Measurements from ENCODE around the gene MEIOSIN.
"Not testable (repeated sequence)": the region's sequence is repeated elsewhere in the genome, so short reads cannot be mapped to it uniquely, and the experiment has no call there.

The MEIOSIN gene

DNA sequence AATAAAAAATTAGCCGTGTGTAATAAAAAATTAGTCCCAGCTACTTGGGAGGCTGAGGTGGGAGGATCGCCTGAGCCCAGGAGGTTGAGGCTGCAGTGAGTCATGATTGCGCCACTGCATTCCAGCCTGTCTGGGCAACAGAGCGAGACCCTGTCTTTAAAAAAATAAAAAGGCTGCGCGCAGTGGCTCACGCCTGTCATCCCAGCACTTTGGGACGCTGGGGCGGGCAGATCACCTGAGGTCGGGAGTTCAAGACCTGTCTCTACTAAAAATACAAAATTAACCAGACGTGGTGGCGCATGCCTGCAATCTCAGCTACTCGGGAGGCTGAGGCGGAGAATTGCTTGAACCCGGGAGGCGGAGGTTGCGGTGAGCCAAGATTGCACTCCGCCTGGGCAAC, 4.6 kb upstream of the MEIOSIN start:
- not testable (repeated sequence) for FAIRE-seq

DNA sequence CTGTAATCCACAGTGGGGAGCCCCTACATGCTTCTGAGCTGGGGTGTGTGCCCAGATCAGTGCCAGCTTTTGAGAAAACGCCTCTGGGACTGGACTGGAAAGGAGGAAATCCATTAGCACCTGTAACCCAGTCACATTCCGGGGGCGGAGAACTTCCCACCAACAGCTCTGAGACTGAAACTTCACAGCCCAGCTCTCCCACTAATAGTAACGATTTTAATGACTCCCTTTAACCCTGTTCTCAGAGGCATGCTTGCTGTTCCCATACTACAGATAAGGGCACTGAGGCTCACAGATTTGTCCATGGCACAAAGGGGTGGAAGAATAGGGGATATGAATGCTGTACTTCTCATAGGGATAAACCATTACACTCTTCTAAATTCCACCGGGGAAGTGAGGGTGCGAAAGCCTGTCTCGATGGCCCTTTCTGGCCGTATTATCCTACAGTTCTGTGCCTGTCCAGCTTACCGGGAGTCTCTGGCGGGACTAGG, 3.4 kb upstream of the MEIOSIN start:
- FAIRE-seq, result no peak

DNA sequence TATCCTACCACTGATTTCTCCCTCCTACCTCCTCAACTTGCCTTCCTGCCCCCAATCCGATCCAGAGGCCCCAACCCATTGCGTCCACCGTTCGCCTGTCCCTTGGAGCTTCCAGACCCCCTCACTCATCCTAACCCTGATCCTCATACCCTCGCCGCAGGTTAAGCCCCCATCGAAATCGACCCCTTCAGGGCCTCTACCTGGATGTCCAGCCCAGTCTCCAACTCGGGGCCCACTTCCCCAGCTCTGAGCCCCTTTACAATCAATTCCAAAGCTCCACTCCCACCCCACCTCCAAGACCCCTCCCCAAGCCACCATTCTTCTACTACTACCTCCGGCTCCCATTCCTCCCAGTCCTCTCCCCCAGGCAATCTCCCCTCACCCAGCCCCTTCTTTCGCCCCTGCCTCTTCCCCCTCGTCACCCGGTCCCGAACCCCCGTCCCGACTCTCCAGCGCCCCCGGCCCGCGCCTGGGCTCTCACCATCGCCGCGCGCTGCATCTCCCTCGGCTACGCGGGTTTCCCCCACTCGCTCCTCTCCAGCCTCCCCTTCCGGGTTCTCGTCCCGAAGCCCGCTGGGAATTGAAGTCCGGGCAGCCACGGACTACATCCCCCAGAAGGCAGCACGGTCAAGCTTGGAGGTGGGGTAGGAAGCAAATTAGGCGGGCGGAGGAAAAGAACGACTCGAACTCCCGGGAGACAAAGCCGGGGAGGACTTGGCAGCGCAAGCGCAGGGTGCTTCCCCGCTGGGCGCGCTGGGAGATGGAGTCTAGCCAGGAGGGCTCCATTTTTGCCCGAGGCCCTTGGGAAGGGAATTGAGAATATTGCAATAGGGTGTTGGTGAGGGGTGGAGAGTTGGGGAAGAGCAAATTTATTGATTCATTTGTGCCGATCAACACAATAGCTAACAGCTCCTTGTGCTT, 2.6 kb upstream of the MEIOSIN start, which contains the start of gene FBXO46:
Gene FBXO46 (minus strand): TSS at position 529 of the 921 bp plus-strand sequence. CDS start 17,401 bp downstream, outside the sequence.
- peak; percentile 47 for FAIRE-seq

GRCh38 chr19:45739498-45740439, 6.5 kb downstream of the MEIOSIN start:
- no peak for FAIRE-seq

DNA sequence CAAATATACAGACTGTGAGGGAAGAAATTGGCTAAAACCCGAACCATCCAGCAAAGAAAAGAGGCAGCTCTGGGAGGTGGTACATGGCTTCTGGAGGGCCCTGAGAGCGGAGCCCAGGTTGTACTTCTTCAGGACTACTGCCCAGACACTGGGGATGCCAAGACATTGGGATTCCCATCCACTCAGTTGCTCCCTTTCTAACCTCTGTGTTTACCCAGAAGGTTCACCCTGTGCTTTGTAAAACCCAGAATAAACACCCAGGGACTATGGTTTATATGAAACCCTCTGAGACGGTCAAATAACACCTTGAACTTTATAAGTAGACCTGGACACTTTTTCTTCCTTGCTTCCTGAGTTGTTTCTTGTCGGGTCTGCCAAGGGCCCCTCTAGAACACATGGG, 9.7 kb downstream of the MEIOSIN start:
- no peak for FAIRE-seq

DNA sequence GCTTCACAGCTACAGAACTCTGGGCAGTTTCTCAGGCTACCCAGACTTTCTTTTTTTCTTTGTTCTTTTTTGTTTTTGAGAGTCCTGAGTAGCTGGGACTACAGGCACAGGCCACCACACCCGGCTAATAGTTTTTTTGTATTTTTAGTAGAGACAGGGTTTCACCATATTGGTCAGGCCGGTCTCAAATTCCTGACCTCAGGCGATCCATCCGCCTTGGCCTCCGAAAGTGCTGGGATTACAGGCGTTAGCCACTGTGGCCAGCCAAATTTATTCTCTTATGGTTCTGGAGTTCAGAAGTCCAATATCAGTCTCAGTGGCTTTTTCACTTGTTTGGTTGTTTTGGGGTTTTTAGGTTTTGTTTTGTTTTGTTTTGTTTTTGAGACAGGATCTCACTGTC, 12.4 kb downstream of the MEIOSIN start:
- FAIRE-seq, result no peak

DNA sequence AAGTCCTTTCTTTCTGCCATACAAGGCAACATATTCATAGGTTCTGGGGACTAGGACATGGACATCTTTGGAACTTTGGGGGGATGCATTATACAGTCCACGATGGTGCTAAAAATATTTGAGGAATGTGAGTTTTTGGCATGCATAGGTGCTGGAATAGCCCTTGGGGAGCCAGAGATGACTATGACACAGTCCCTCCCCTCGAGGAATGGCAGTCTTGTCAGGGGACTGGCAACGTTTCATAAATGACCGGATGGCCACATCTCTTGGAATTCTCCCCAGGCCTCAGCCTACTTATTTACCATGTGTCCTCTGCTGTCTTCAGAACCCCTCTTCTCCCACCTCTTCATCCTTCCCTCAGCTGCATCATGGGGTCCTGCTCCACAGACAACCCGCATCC, 13.6 kb downstream of the MEIOSIN start:
- no peak for FAIRE-seq

DNA sequence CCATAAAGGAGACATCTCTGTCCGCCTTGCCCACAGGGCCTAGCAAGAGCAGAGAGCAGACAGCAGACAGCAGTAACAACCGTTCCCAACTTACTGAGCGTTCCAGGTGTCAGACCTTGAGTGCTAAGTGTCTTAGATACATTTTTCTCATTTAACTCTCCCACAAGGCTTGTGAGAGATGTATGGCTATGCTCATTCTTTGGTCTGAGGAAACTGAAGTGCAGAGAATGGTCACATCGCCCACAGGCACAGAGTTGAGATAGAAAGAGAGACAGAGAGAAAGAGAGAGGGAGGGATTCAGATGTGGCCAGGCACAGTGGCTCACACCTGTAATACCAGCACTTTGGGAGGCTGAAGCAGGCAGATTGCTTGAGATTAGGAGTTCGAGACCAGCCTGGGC, 14.3 kb downstream of the MEIOSIN start:
- no peak for FAIRE-seq

- not testable (repeated sequence) for FAIRE-seq
Measured at GRCh38 chr19:45751483-45751882, 18.2 kb downstream of the MEIOSIN start.

- no peak for FAIRE-seq
Measured at GRCh38 chr19:45752639-45753038, 19.4 kb downstream of the MEIOSIN start.

DNA sequence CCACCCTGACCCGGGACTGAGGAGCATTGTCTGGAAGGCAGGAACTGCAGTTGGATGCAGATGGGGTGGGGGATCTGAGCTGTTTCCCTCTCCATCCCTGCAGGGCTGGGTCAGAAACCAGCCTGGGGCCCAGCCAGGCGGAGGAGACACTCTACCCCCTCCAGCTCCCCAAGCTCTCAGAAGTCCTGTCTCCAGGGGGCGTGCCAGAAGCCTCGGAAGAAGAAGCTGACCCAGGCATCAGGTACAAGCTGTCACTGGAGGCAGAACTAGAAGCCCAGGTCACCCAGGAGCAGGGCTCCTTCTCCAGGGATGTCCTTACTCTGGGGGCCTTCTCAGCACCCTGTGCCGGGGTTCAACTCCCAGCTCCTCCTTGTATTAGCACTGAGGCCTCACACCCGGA, 20.3 kb downstream of the MEIOSIN start:
- no peak for FAIRE-seq

DNA sequence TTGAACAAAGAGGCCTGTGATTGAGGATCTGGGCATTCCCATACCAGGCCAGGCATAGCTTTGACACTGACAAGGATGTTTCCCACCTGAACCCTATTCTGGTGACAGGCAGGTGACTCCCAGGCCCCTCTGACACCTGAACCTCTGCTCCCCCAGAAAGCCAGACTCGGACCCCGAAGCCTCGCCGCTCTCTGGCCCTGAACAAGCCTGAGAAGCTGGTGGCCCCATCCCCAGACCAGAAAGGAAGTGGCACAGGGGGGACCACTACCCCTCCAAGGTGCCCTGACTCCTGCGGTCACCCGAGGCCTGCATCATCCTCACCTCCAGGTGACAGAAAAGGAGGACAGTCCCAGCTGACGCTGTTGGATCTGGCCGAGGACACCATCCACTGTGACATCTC, 21.1 kb downstream of the MEIOSIN start:
- no peak for FAIRE-seq

- no peak for FAIRE-seq
Measured at GRCh38 chr19:45757695-45758094, 24.5 kb downstream of the MEIOSIN start.

DNA sequence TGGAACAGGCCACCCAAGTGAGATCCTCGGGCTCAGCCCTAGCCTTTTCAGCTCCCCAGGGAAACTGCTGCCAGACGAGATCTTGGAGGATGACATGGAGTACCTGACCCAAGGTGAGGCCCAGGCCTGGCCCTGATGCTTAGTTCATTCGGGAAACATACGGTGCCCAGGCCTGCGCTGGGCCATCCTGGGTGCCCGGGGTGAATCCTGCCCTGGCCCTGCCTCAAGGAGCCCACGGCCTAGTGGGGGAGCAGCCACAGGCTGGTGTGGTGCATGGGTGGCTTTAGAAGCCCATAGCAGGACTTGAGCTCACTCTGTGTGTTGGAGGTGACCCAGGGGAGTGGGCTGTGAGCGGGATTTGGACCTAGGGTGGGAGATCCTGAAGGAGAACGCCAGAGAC, 25.7 kb downstream of the MEIOSIN start:
- FAIRE-seq, result no peak

DNA sequence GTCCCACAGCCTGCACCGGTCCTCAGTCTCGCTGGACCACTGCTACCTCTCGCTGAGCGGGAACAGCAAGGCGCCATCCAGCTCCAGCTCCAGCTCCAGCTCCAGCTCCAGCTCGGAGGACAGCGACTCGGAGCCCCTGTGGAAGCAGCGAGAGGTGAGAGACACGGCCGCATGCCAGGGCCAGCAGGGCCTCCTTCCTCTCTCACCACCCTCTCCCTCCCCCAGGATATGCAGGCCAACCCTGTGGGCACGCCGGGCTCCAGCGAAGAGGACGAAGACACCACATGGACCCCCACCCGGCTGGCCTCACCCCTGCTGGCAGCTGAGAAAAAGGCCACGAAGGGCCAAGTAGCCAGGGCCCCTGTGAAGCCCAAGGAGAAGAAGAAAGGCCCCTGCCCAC, 28.5 kb downstream of the MEIOSIN start:
- no peak for FAIRE-seq

DNA sequence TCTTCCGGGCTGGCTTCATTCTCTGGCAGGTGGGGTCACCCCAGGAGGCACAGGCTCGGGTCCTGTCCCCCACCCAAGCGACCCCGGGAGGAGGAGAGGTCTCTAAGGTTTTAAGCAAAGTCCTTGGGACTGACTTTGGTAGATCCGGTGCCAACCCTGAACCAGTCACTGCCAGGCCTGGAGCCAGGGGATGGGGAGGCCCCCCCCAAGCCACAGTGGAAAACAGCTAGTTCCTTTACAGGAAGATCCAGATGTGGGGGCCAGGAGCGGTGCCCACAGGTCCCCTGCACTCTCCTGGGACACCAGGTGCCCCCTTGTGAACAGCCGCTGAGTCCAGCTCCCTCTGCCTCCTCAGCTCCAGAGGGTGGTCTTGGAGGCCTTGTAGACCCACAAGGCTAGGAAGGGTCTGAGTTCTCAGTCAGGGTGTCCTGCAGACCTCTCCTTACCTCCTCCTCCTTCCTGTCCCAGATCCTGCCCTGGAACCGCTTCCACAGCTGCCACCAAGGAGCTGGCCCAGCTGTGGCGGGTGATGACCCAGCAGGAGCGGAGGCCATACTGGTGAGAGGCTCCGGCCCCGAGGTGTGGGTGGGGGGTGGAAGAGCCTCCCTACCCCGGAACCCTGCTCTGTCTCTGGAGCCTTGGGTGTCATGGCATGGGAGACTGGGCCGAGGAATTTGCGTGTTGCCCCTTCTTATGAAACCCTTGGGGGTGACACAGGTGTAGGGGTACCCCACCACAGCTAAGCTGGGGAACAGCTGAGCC, 29.8 kb downstream of the MEIOSIN start:
- FAIRE-seq, result no peak

- no peak for FAIRE-seq
Measured at GRCh38 chr19:45763691-45764294, 30.6 kb downstream of the MEIOSIN start.

- FAIRE-seq, result no peak
Measured at GRCh38 chr19:45764475-45764874, 31.2 kb downstream of the MEIOSIN start.

DNA sequence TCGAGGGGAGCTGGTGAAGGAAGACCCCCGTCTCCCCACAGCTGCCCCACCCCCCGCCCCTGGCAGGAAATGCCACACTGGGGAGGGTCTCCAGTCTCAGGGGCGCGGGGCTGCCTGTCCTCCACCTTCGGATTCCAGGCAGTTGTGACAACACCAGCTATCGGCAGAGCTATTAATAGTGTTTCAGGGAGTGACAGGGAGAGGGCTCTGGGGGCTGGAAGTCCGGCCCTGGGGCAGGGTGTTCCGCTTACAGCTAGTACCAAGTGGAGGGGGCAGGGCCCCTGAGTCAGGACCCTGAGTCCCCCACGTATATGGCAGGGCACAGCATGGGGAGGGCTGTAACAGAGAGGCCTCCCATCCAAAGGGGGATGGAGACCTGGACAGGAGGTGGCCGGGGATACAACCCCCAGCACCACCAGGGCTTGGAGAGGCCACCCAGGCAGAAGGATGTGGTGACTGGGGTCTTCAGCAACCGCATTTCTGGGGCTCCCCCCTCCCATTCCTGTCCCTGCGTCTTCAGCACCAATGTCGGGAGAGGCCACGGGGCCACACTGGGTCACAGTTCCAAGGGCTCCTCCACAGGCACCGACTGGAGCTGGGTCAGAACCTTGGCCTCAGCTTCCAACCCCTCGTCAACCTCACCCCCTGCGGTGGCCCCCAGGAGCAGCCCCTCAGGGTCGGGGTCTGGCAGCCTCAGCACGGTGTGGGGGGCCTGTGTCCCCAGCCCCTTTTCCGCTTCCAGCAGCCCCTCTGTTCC, 31.9 kb downstream of the MEIOSIN start:
- FAIRE-seq, result no peak

- FAIRE-seq, result no peak
Measured at GRCh38 chr19:45765702-45766295, 32.6 kb downstream of the MEIOSIN start.

Measured in colon (tissue), 2 donors.